ENCODE results near the gene SMAP1. TPM values are rescaled to one million over a fixed set of nuclear protein-coding genes. Genes with fewer than 3 reads are reported as not detected.

The SMAP1 gene
- total RNA-seq, 1 experiment from 2014 or later, result 3.5 TPM

DNA sequence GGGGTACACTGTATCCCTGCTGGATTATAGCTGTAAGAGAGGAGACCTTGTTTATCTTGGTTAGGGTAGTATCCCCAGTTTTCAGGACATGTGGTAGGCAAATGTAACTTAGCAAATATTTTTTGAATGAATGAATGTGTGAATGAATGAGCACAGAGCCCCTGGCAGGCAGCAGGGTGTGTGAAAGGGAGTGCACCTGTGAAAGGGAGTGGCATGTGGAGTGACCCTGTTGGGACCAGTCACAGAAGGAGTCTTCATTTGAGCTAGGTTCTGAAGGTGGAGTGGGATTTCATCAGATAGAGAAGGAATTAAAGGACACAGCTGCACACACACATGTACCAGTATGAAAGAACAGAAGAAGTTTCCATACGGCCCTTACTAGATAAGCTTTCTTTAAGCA, 4.9 kb downstream of the SMAP1 start:
- Histone ChIP-seq H3K79me2 (ENCODE audit: insufficient read depth, low read length) (peaks cover 86% of the 10 kb centered on the region), H3K4me2 (ENCODE audit: low read length) (no peak overlapping the region), H3K9ac (ENCODE audit: low read length) (no peak overlapping the region), H3K4me3 (replicated peaks in 1 of 2; ENCODE audit: low read depth in 1 of 2, low read length in 2 of 2) (no peak overlapping the region), H3K27ac (ENCODE audit: low read depth, low read length) (no peak overlapping the region), H2AFZ (ENCODE audit: low read depth, low read length, poor library complexity, severe bottlenecking) (no peak overlapping the region), H3K9me3 (ENCODE audit: control insufficient read depth in 1 of 2, insufficient read depth in 1 of 2, low read depth in 1 of 2, low read length in 2 of 2) (no peaks in the 10 kb centered on the region), H3K36me3 (ENCODE audit: control insufficient read depth in 1 of 2, insufficient read depth in 2 of 2, low read length in 2 of 2) (no peaks in the 10 kb centered on the region), H3K9me2 (ENCODE audit: insufficient read depth) (no peaks in the 10 kb centered on the region), H3K27me3 (ENCODE audit: insufficient read depth, low read length) (no peaks in the 10 kb centered on the region), H3K4me1 (ENCODE audit: control insufficient read depth in 1 of 2, insufficient read depth in 2 of 2, low read length in 2 of 2) (peaks cover 9 to 26% of the 10 kb centered on the region in 2 experiments), H4K20me1 (ENCODE audit: insufficient read depth) (no peaks in the 10 kb centered on the region; the same call in 1 of the 2 replicates)
- TF ChIP-seq EZH2phosphoT487 (IDR thresholded peaks at IDR 0.05; ENCODE audit: borderline replicate concordance) (no peak), EZH2 (IDR thresholded peaks at IDR 0.05) (no peak), SIN3A (IDR thresholded peaks at IDR 0.05; ENCODE audit: low read depth) (no peak), CEBPB (IDR thresholded peaks at IDR 0.05; ENCODE audit: low read depth) (no peak), RAD21 (IDR thresholded peaks at IDR 0.05; ENCODE audit: low read depth) (no peak), SP1 (IDR thresholded peaks at IDR 0.05; ENCODE audit: low read depth) (no peak), REST (IDR thresholded peaks at IDR 0.05; ENCODE audit: low read depth) (no peak), ZFX (IDR thresholded peaks at IDR 0.05) (no peak), CTCF (IDR thresholded peaks at IDR 0.05 in 2 of 3, conservative IDR thresholded peaks at IDR 0.05 in 1 of 3; ENCODE audit: borderline replicate concordance in 1 of 3, insufficient read depth in 1 of 3, low read depth in 2 of 3, low read length in 2 of 3) (no peak), ATF3 (IDR thresholded peaks at IDR 0.05) (no peak), ZNF274 (IDR thresholded peaks at IDR 0.05; ENCODE audit: low read depth, low read length) (no peak), EGR1 (IDR thresholded peaks at IDR 0.05; ENCODE audit: low read depth) (no peak), POLR2A (IDR thresholded peaks at IDR 0.05; ENCODE audit: borderline replicate concordance, extremely low read depth, insufficient read depth, insufficient read length) (no peak), YY1 (IDR thresholded peaks at IDR 0.05; ENCODE audit: extremely low read depth, insufficient replicate concordance, low read depth, low read length) (no peak), CBX3 (IDR thresholded peaks at IDR 0.05; ENCODE audit: low read depth) (no peak), JUND (IDR thresholded peaks at IDR 0.05) (no peak), POLR2AphosphoS5 (IDR thresholded peaks at IDR 0.05; ENCODE audit: low read depth, low read length) (no peak)
- TF ChIP-seq, protein P1, sequence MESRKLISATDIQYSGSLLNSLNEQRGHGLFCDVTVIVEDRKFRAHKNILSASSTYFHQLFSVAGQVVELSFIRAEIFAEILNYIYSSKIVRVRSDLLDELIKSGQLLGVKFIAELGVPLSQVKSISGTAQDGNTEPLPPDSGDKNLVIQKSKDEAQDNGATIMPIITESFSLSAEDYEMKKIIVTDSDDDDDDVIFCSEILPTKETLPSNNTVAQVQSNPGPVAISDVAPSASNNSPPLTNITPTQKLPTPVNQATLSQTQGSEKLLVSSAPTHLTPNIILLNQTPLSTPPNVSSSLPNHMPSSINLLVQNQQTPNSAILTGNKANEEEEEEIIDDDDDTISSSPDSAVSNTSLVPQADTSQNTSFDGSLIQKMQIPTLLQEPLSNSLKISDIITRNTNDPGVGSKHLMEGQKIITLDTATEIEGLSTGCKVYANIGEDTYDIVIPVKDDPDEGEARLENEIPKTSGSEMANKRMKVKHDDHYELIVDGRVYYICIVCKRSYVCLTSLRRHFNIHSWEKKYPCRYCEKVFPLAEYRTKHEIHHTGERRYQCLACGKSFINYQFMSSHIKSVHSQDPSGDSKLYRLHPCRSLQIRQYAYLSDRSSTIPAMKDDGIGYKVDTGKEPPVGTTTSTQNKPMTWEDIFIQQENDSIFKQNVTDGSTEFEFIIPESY (IDR thresholded peaks at IDR 0.05; ENCODE audit: extremely low read depth, insufficient replicate concordance, low read length), result no peak
- TF ChIP-seq, protein P2, sequence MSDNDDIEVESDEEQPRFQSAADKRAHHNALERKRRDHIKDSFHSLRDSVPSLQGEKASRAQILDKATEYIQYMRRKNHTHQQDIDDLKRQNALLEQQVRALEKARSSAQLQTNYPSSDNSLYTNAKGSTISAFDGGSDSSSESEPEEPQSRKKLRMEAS (IDR thresholded peaks at IDR 0.05), result no peak
- DNase-seq (ENCODE audit: low read depth, low spot score), result no peak
- RAD21 ChIA-PET (ENCODE audit: low non-redundant PET in 1 of 2, low total read pairs in 2 of 2, uncharacterized antibody in 2 of 2, unreplicated experiment in 2 of 2), result no interaction called here
- POLR2A ChIA-PET, result no interaction called here
- BruUV-seq (replicated peaks), result no TSS peak
- CTCF ChIA-PET, result interaction anchor here (1.0 kb wide), 1 partner anchor 14 kb away, joined by 3 read pairs; no protein-coding TSS in a partner anchor
- ATAC-seq, result no peak
- intact Hi-C loops (cut with micrococcal nuclease), result loop anchor here (5.0 kb wide), 1 partner anchor 360 kb away; no protein-coding TSS in a partner anchor
